Transverse colon (tissue), 4 donors: ENCODE results near the gene DDX56.

Source experiments
- CTCF ChIP-seq, 5 experiments: fragments of 200-600 bp in 3 of 5; fragments of 450-650 bp in 2 of 5; sonication (generic) in 3 of 5; IDR thresholded peaks; 1 replicate in 2 of 5; 2 replicates in 3 of 5; pipeline ENCODE4 v1.5.1; 2016 to 2017; ENCODE audit warnings: antibody characterized with exemption in 5 of 5, inconsistent platforms in 3 of 5, mild to moderate bottlenecking in 2 of 5, moderate library complexity in 1 of 5
- EP300 ChIP-seq: sonication (generic); formaldehyde crosslinking; IDR thresholded peaks from one replicate; pipeline ENCODE4 v1.6.1; 2017; ENCODE audit warnings: antibody characterized with exemption, low read depth
- POLR2A ChIP-seq: fragments of 450-650 bp; IDR thresholded peaks from one replicate; pipeline ENCODE4 v1.6.1; 2016; ENCODE audit warnings: antibody characterized with exemption, mild to moderate bottlenecking, moderate library complexity
- POLR2AphosphoS5 ChIP-seq, 3 donors: sonication (generic); formaldehyde crosslinking; IDR thresholded peaks; one replicate each; pipeline ENCODE4 v1.6.1; 2016; ENCODE audit warnings: antibody characterized with exemption in 3 of 3

DNA sequence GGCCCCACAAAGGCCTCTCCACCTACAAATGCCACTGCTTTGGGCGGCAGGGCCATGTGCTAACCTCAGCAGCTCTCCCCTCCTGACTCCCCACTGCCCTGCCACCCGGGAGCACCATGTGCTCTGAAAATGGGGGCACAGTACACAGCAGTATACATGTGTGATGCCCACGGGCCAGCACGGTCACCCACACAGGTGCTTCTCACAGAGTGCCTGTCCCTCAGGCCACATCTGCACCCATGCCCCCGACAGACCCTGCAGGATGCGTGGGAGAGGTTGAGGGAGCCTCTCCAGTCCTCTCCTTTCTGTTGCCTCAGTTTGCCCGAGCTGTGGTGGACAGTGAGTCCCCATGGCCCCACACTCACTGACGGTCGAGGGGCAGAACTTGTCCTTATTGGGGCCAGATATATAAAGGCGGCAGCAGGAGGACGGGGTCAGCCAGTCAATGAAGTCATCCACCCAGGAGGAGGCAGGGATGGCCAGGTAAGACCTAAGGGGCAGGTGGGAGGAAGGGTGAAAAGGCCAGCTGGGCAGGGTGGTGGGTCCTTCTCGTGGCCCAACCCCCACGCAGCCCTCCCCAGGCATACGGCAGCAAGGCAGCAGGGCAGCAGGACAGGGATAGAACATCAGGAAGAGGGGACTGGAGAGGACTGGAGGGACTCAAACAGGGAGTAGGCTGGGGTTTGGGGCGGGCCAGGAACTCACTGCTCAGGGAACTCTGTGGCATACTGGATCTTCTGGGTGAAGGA, 52.2 kb downstream of the DDX56 start:
- TF ChIP-seq POLR2A = no peak
- TF ChIP-seq CTCF (IDR thresholded peaks at IDR 0.05) = no peak
- no peak for TF ChIP-seq POLR2AphosphoS5 (IDR thresholded peaks at IDR 0.05)
- no peak for TF ChIP-seq EP300
